Activated CD8-positive, alpha-beta memory T cell treated with anti-CD3 and anti-CD28 coated beads, Interleukin-2, amount 10 ng/mL, durations not matched to agents 7 days and 5 days (primary cell): ENCODE data around the gene RNF34. TPM values are rescaled to one million over a fixed set of nuclear protein-coding genes. Genes with fewer than 3 reads are reported as not detected.

Experiments used
- ATAC-seq: fragments of 150-1000 bp; cut with Tn5 transposase; one replicate; pipeline ENCODE4 v1.10.0; 2021; ENCODE audit warnings: moderate library complexity
- CTCF ChIA-PET: fragments of 350-600 bp; sonication (Branson Sonifier 250); formaldehyde crosslinking; loops from one replicate; lab custom pipeline; 2021; ENCODE audit warnings: antibody characterized with exemption; lab: Charles Lee
- DNase-seq: peaks from one replicate; pipeline ENCODE4 v3.0.0-alpha.2; 2020
- H3K27ac Mint-ChIP-seq: one replicate; pipeline ENCODE4 v1.8.0; 2021; ENCODE audit warnings: mild to moderate bottlenecking, mixed read lengths
- H3K27me3 Mint-ChIP-seq: one replicate; pipeline ENCODE4 v1.8.0; 2021; ENCODE audit warnings: mixed read lengths
- H3K36me3 Mint-ChIP-seq: one replicate; pipeline ENCODE4 v1.8.0; 2021; ENCODE audit warnings: mild to moderate bottlenecking, mixed read lengths
- H3K4me1 Mint-ChIP-seq: one replicate; pipeline ENCODE4 v1.8.0; 2021; ENCODE audit warnings: mixed read lengths
- H3K4me3 Mint-ChIP-seq: one replicate; pipeline ENCODE4 v1.8.0; 2021; ENCODE audit warnings: mild to moderate bottlenecking, moderate library complexity, mixed read lengths
- H3K9me3 Mint-ChIP-seq: one replicate; pipeline ENCODE4 v1.8.0; 2022; ENCODE audit warnings: low read depth, mixed read lengths
- total RNA-seq, 2 experiments: library from RNA; stranded (reverse); gene quantifications; one replicate each; pipeline ENCODE4 v1.2.3, GENCODE V29; 2021

The RNF34 gene
- total RNA-seq, 2 experiments from 2014 or later = 96.1 to 102 TPM

DNA sequence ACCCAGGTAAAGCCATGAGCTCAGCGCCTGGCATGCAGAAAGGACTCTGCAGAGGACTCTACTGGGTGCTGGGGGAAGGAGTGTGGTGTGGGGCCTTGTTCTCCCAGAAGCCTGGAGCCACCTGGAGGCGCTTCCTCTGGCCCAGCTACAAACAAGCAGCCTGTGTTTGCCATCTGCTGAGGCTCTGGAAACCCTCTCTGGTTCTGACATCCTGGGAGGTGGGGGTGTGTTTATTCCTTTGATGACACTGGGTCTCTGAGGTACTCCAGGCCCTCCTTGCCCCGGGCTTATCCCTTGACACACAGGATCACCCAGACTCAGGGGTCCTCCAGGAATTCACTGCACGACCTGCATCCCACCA lies 44.9 kb downstream of the RNF34 start:
- Mint-ChIP-seq H3K4me1 (no peaks in the 10 kb centered on the region), H3K36me3 (peaks cover 35% of the 10 kb centered on the region), H3K9me3 (no peaks in the 10 kb centered on the region), H3K4me3 (no peak overlapping the region), H3K27ac (no peak overlapping the region), H3K27me3 (no peaks in the 10 kb centered on the region)
- CTCF ChIA-PET = interaction anchor here (0.9 to 2.6 kb wide), 4 partner anchors 12 to 113 kb away, joined by 3 to 9 read pairs (median 4); no protein-coding TSS in a partner anchor
- DNase-seq (no peak), ATAC-seq (no peak)

DNA sequence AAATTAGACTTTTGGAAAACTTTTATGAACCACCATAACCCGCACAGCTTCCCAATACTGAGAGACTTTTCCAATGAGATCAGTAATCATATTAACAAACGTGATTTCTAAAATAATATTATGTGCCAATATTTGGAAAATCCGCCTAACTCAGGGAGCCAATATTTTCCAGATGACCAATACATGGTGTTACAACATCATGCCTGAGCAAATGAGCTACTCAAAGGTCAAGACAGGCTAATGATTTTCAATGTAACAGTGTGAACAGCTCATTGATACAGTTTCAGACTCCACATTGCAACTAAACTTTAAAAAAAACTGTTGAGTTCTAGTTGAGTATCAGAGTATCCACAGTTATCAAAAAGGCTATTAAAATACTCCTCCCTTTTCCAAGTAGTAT lies 46.8 kb downstream of the RNF34 start:
- ATAC-seq (no peak), DNase-seq (no peak)
- no peaks in the 10 kb centered on the region for H3K27me3 Mint-ChIP-seq
- H3K4me1 Mint-ChIP-seq = peaks cover 4% of the 10 kb centered on the region
- CTCF ChIA-PET = interaction anchor here (0.9 to 2.0 kb wide), 3 partner anchors 13 to 111 kb away, joined by 3 to 6 read pairs (median 5); no protein-coding TSS in a partner anchor
- H3K27ac Mint-ChIP-seq = no peak overlapping the region
- peaks cover 23% of the 10 kb centered on the region for H3K36me3 Mint-ChIP-seq
- no peaks in the 10 kb centered on the region for H3K9me3 Mint-ChIP-seq
- no peak overlapping the region for H3K4me3 Mint-ChIP-seq

- H3K4me3 Mint-ChIP-seq = no peak overlapping the region
- H3K27me3 Mint-ChIP-seq = no peaks in the 10 kb centered on the region
- no peaks in the 10 kb centered on the region for H3K9me3 Mint-ChIP-seq
- peaks cover 11% of the 10 kb centered on the region for H3K4me1 Mint-ChIP-seq
- ATAC-seq (no peak), DNase-seq (no peak)
- no peak overlapping the region for H3K27ac Mint-ChIP-seq
- peaks cover 17% of the 10 kb centered on the region for H3K36me3 Mint-ChIP-seq
- CTCF ChIA-PET = interaction anchor here (0.8 to 2.1 kb wide), 4 partner anchors 11 to 220 kb away, joined by 4 to 6 read pairs (median 5); no protein-coding TSS in a partner anchor
Observed at GRCh38 chr12:121448771-121449315, 48.9 kb downstream of the RNF34 start.

DNA sequence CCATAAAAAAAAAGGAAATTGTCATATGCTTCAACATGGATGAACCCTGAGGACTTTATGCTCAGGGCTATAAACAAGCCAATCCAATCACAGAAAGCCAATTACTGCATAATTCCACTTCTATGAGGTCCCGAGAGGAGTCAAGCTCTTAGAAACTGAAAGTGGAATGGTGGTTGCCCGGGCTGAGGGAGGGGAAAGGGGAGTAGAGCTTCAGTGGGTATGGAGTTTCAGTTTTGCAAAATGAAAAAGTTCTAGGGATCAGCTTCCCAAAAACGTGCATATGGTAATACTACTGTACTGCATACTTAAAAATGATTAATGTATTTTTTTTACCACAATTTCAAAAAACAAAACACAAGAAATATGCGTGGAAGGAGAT lies 52.0 kb downstream of the RNF34 start:
- CTCF ChIA-PET = interaction anchor here (1.6 kb wide), 1 partner anchor 117 kb away, joined by 4 read pairs; no protein-coding TSS in a partner anchor
- DNase-seq = no peak
- ATAC-seq = no peak
- Mint-ChIP-seq H3K4me1 (peaks cover 16% of the 10 kb centered on the region), H3K4me3 (no peak overlapping the region), H3K27ac (peak overlapping the region; percentile 42), H3K9me3 (no peaks in the 10 kb centered on the region), H3K27me3 (no peaks in the 10 kb centered on the region), H3K36me3 (peaks cover 11% of the 10 kb centered on the region)

- H3K27me3 Mint-ChIP-seq = no peaks in the 10 kb centered on the region
- no peak overlapping the region for H3K27ac Mint-ChIP-seq
- no peak for DNase-seq
- H3K4me1 Mint-ChIP-seq = peaks cover 18% of the 10 kb centered on the region
- H3K36me3 Mint-ChIP-seq = peaks cover 9% of the 10 kb centered on the region
- no peak overlapping the region for H3K4me3 Mint-ChIP-seq
- CTCF ChIA-PET = no interaction called here
- H3K9me3 Mint-ChIP-seq = no peaks in the 10 kb centered on the region
- ATAC-seq = no peak
Observed at GRCh38 chr12:121452340-121452984, 52.5 kb downstream of the RNF34 start.

- DNase-seq (no peak), ATAC-seq (no peak)
- no peak overlapping the region for H3K4me3 Mint-ChIP-seq
- no peaks in the 10 kb centered on the region for H3K27me3 Mint-ChIP-seq
- H3K36me3 Mint-ChIP-seq = peaks cover 13% of the 10 kb centered on the region
- H3K9me3 Mint-ChIP-seq = no peaks in the 10 kb centered on the region
- CTCF ChIA-PET = no interaction called here
- no peak overlapping the region for H3K27ac Mint-ChIP-seq
- H3K4me1 Mint-ChIP-seq = peaks cover 22% of the 10 kb centered on the region
Observed at GRCh38 chr12:121452985-121453360, 53.1 kb downstream of the RNF34 start.

DNA sequence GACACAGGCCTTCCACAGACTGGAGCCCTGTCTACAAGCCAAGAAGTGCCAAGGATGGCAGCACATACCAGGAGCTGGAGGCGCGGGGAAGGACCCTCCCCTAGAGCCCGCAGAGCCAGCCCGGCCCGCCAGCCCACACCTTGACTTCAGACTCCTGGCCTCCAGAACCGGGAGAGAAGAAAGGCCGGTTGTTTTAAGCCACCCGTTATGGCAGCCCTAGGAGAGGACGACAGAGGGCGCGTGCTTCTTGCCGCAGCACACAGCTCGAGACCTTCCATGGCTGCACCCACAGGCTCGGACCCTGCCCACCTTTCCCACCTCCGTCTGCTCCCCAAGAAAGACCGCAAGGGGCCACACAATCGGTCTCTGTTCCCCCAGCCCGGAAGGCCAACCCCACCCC lies 53.7 kb downstream of the RNF34 start:
- CTCF ChIA-PET = no interaction called here
- Mint-ChIP-seq H3K4me3 (no peak overlapping the region), H3K27me3 (no peaks in the 10 kb centered on the region), H3K4me1 (peaks cover 23% of the 10 kb centered on the region), H3K9me3 (no peaks in the 10 kb centered on the region), H3K27ac (no peak overlapping the region), H3K36me3 (peaks cover 11% of the 10 kb centered on the region)
- DNase-seq (no peak), ATAC-seq (no peak)

DNA sequence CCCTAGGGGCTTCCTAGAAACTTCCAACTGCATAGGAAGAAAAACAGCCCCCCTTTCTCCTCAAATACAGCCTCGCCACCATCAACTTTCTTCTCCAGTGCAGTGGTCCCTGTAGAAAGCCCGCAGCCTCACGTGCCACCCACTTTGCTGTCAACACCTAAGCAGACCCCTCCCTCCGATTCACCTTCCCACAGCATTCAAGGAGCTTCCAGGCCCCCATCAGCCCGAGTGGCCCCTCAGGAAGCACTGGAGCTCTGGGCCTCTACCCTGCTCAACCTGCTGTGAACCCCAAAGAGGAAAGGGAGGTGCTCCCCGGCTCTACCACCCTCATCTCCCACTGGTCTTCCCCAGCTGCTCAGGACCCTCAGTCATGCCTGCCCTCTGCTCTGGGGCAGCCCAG lies 55.0 kb downstream of the RNF34 start:
- ATAC-seq (no peak), DNase-seq (no peak)
- peaks cover 28% of the 10 kb centered on the region for H3K4me1 Mint-ChIP-seq
- no peak overlapping the region for H3K4me3 Mint-ChIP-seq
- CTCF ChIA-PET = interaction anchor here (1.3 to 1.4 kb wide), 2 partner anchors 9 to 13 kb away, joined by 3 to 8 read pairs; no protein-coding TSS in a partner anchor
- H3K36me3 Mint-ChIP-seq = peaks cover 9% of the 10 kb centered on the region
- H3K27ac Mint-ChIP-seq = no peak overlapping the region
- H3K27me3 Mint-ChIP-seq = no peaks in the 10 kb centered on the region
- H3K9me3 Mint-ChIP-seq = no peaks in the 10 kb centered on the region

- Mint-ChIP-seq H3K27ac (no peak overlapping the region), H3K4me1 (peaks cover 37% of the 10 kb centered on the region), H3K4me3 (no peak overlapping the region), H3K36me3 (peaks cover 9% of the 10 kb centered on the region), H3K27me3 (no peaks in the 10 kb centered on the region), H3K9me3 (no peaks in the 10 kb centered on the region)
- CTCF ChIA-PET = interaction anchor here (0.8 to 1.4 kb wide), 3 partner anchors 8 to 13 kb away, joined by 3 to 5 read pairs (median 3); no protein-coding TSS in a partner anchor
- no peak for DNase-seq
- no peak for ATAC-seq
Observed at GRCh38 chr12:121455766-121456420, 56.0 kb downstream of the RNF34 start.

DNA sequence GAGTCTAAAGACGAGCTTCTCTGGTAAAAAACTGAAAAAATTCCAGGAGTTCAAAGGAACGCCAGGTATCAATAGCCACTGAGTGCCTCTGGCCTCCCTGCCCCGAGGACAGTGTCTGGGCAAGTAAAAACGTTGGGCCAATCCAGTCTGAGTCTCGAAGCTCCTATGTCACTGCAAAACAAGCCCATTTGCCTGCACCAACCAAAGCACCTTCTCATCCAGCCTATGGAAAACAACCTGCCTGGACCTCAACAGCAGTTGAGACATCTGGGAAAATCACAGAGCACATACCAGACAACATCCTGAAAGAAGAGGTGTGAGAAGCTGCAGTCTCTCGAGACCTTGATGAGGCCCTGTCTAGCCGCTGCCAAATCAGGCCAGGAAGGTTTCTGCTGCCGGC lies 56.6 kb downstream of the RNF34 start:
- H3K4me1 Mint-ChIP-seq = peaks cover 40% of the 10 kb centered on the region
- CTCF ChIA-PET = interaction anchor here (0.8 to 1.4 kb wide), 2 partner anchors 9 to 13 kb away, joined by 3 to 5 read pairs; no protein-coding TSS in a partner anchor
- H3K9me3 Mint-ChIP-seq = no peaks in the 10 kb centered on the region

GRCh38 chr12:121461048-121461447 lies 61.1 kb downstream of the RNF34 start:
- peaks cover 46% of the 10 kb centered on the region for H3K4me1 Mint-ChIP-seq
- DNase-seq = no peak

More for the DNA sequence above, 56.6 kb downstream of the RNF34 start:
- DNase-seq (no peak), ATAC-seq (no peak)
- Mint-ChIP-seq H3K27me3 (no peaks in the 10 kb centered on the region), H3K27ac (no peak overlapping the region), H3K4me3 (no peak overlapping the region), H3K36me3 (peaks cover 6% of the 10 kb centered on the region)

GRCh38 chr12:121464331-121464730 lies 64.4 kb downstream of the RNF34 start:
- CTCF ChIA-PET = interaction anchor here (1.2 to 1.9 kb wide), 4 partner anchors 8 to 36 kb away, joined by 3 to 7 read pairs (median 5); no protein-coding TSS in a partner anchor
- Mint-ChIP-seq H3K4me1 (peaks cover 39% of the 10 kb centered on the region), H3K9me3 (no peaks in the 10 kb centered on the region)

More at GRCh38 chr12:121461048-121461447, 61.1 kb downstream of the RNF34 start:
- Mint-ChIP-seq H3K27ac (no peak overlapping the region), H3K27me3 (no peaks in the 10 kb centered on the region), H3K9me3 (no peaks in the 10 kb centered on the region), H3K4me3 (no peak overlapping the region), H3K36me3 (peaks cover 8% of the 10 kb centered on the region)
- CTCF ChIA-PET = interaction anchor here (1.0 to 2.9 kb wide), 2 partner anchors 18 kb away, joined by 3 to 14 read pairs; no protein-coding TSS in a partner anchor
- no peak for ATAC-seq

More at GRCh38 chr12:121464331-121464730, 64.4 kb downstream of the RNF34 start:
- ATAC-seq (no peak), DNase-seq (no peak)
- no peak overlapping the region for H3K27ac Mint-ChIP-seq
- H3K4me3 Mint-ChIP-seq = no peak overlapping the region
- H3K36me3 Mint-ChIP-seq = peaks cover 6% of the 10 kb centered on the region
- H3K27me3 Mint-ChIP-seq = no peaks in the 10 kb centered on the region
